Measurements from ENCODE around the gene VPS13A.

VPS13A gene

GRCh38 chr9:77457916-77458592 is 280.7 kb downstream of the VPS13A start:
- H3K27me3 Mint-ChIP-seq (ENCODE audit: low read depth), result no peaks in the 10 kb centered on the region
- H3K4me3 Mint-ChIP-seq, result no peak overlapping the region
- no peaks in the 10 kb centered on the region for H3K9me3 Mint-ChIP-seq
- no peaks in the 10 kb centered on the region for H3K36me3 Mint-ChIP-seq (ENCODE audit: low read depth)
- H3K4me1 Mint-ChIP-seq (ENCODE audit: low read depth), result peaks cover 22% of the 10 kb centered on the region
- H3K27ac Mint-ChIP-seq, result no peak overlapping the region

- Mint-ChIP-seq H3K4me3 (no peak overlapping the region), H3K27me3 (ENCODE audit: low read depth) (no peaks in the 10 kb centered on the region), H3K27ac (no peak overlapping the region), H3K4me1 (ENCODE audit: low read depth) (peaks cover 9% of the 10 kb centered on the region), H3K9me3 (no peaks in the 10 kb centered on the region), H3K36me3 (ENCODE audit: low read depth) (no peaks in the 10 kb centered on the region)
Measured at GRCh38 chr9:77460938-77461337, 283.6 kb downstream of the VPS13A start.

- H3K4me3 Mint-ChIP-seq, result no peak overlapping the region
Measured at GRCh38 chr9:77462066-77462465, 284.7 kb downstream of the VPS13A start.

DNA sequence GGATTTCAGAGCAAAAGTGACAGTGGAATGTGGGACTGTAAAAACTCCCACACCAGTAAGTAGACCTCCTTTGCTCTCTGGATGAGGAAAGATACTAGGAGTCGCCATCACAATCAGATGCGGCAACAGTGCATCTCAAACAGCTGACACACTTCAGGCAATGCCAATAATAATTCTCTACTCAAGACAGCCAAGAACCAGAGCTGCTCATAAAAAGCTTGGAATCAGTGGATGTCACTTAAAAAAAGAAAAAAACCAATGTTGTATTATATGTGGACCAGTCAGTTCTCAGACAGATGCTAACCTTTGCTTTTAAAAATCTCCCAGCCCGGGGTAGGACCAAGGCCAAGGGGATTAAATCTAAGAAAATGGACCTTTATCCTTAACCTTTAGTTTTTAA is 285.8 kb downstream of the VPS13A start:
- no peaks in the 10 kb centered on the region for H3K36me3 Mint-ChIP-seq (ENCODE audit: low read depth)
- H3K27me3 Mint-ChIP-seq (ENCODE audit: low read depth), result no peaks in the 10 kb centered on the region
- no peak overlapping the region for H3K4me3 Mint-ChIP-seq
- no peak overlapping the region for H3K27ac Mint-ChIP-seq
- no peaks in the 10 kb centered on the region for H3K9me3 Mint-ChIP-seq
- peaks cover 11% of the 10 kb centered on the region for H3K4me1 Mint-ChIP-seq (ENCODE audit: low read depth)

More at GRCh38 chr9:77462066-77462465, 284.7 kb downstream of the VPS13A start:
- peaks cover 16% of the 10 kb centered on the region for H3K4me1 Mint-ChIP-seq (ENCODE audit: low read depth)
- no peak overlapping the region for H3K27ac Mint-ChIP-seq
- H3K27me3 Mint-ChIP-seq (ENCODE audit: low read depth), result no peaks in the 10 kb centered on the region
- H3K36me3 Mint-ChIP-seq (ENCODE audit: low read depth), result no peaks in the 10 kb centered on the region
- no peaks in the 10 kb centered on the region for H3K9me3 Mint-ChIP-seq

GRCh38 chr9:77464661-77465060 is 287.3 kb downstream of the VPS13A start:
- no peaks in the 10 kb centered on the region for H3K36me3 Mint-ChIP-seq (ENCODE audit: low read depth)
- no peaks in the 10 kb centered on the region for H3K9me3 Mint-ChIP-seq
- H3K4me1 Mint-ChIP-seq (ENCODE audit: low read depth), result peaks cover 8% of the 10 kb centered on the region
- no peak overlapping the region for H3K27ac Mint-ChIP-seq
- peaks cover 5% of the 10 kb centered on the region for H3K27me3 Mint-ChIP-seq (ENCODE audit: low read depth)
- H3K4me3 Mint-ChIP-seq, result no peak overlapping the region

DNA sequence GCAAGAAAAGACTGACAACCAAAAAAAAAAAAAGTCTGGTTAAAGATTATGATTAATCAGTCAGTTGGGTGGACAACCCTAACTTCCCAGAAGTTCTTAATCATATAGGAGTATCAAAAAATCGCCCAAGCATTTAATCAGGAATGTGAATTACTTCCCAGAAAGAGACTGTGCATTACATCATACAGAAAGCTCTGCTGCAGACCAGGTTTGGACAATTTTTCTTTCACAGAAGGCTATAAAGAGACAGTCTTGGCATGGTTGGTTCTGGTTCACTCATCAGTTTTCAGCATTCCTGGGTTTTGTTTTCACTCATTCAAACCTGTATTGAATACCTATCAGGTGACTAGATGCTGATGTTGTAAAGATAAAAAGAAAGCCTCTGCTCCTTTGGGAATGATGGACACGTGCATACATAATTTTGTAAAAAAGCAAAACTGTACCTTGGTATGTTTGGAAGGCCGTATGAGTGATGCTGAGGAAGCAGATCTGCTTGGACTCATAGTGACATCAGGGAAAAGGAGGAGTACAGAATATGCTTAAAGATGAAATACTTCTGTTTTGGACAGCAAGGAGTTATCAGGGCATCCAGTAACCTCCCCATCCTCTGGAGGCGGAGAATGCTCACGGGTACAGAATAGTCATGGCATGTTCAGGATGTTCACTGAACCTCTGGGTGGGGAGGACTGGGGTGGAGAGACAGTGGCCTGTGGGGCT is 292.3 kb downstream of the VPS13A start:
- H3K4me1 Mint-ChIP-seq (ENCODE audit: low read depth), result peaks cover 11% of the 10 kb centered on the region
- no peak overlapping the region for H3K27ac Mint-ChIP-seq
- H3K4me3 Mint-ChIP-seq, result no peak overlapping the region
- peaks cover 5% of the 10 kb centered on the region for H3K27me3 Mint-ChIP-seq (ENCODE audit: low read depth)
- no peaks in the 10 kb centered on the region for H3K36me3 Mint-ChIP-seq (ENCODE audit: low read depth)
- H3K9me3 Mint-ChIP-seq, result peaks cover 4% of the 10 kb centered on the region
